ENCODE results near the gene CCL11.

Gene CCL11

DNA sequence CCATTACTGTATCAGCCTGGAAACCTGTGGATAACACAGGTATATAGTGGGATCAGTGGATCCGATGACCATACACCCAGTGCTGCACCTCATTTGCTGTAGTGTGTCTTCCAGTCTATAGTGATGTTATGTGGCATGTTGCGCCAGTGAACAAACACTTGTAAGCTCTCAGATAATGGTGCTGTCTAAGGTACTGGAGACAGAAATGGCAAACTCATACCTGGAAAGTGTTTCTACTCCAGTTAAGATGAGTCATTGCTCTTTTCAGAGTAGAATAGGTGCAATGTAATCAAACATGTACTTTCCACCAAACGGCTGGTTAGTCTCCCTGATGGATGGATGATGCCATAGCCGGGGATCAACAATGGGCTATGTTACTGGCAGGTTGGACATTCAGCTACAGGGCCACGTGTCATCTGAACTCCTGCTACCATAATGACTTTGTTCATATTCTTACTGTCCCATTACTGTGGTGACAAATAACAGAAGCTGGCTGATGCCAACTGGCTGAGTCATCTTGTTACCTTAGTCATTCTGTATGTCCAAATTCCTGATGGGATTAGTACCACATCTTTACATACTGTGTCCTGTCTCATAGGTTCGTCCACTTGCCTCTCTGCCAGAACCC lies 6.3 kb downstream of the CCL11 start:
- H3K9me3 ChIP-seq (ENCODE audit: control insufficient read depth, low read length), result no peaks in the 10 kb centered on the region
- H3K9ac ChIP-seq (ENCODE audit: low read length), result no peak overlapping the region
- peaks cover 17% of the 10 kb centered on the region for H3K4me1 ChIP-seq (ENCODE audit: control insufficient read depth, insufficient read depth, low read length)
- H3K36me3 ChIP-seq (ENCODE audit: control insufficient read depth, insufficient read depth, low read length, severe bottlenecking), result no peaks in the 10 kb centered on the region
- no peaks in the 10 kb centered on the region for H3K27me3 ChIP-seq (replicated peaks; ENCODE audit: control insufficient read depth, insufficient read depth, low read length)
- no peak overlapping the region for H3K4me3 ChIP-seq (ENCODE audit: low read length)
- no peak for DNase-seq (ENCODE audit: low read depth)

DNA sequence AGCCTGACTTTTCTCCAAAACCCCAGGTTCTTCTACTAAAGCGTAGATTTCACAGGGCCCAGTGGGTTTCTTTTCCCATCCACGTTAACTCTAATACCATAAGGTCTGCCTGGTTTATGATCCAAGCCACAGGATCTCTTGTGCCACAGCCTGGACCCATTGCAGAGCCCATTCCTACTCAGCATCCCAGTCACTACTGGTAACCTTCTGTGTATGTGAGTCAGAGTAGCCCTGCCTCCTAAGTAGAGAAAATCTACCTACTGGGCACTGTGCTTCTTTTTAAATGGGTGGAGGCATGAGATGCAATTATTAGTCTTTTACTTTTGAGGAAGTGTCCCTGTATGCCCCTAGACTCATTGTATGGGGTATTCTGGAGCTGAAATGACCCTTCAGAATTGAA lies 13.5 kb downstream of the CCL11 start:
- no peaks in the 10 kb centered on the region for H3K27me3 ChIP-seq (replicated peaks; ENCODE audit: control insufficient read depth, insufficient read depth, low read length)
- H3K36me3 ChIP-seq (ENCODE audit: control insufficient read depth, insufficient read depth, low read length, severe bottlenecking), result no peaks in the 10 kb centered on the region
- H3K9me3 ChIP-seq (ENCODE audit: control insufficient read depth, low read length), result no peaks in the 10 kb centered on the region
- no peak for DNase-seq (ENCODE audit: low read depth)
- H3K9ac ChIP-seq (ENCODE audit: low read length), result no peak overlapping the region
- no peak overlapping the region for H3K4me3 ChIP-seq (ENCODE audit: low read length)
- H3K4me1 ChIP-seq (ENCODE audit: control insufficient read depth, insufficient read depth, low read length), result peaks cover 36% of the 10 kb centered on the region

DNA sequence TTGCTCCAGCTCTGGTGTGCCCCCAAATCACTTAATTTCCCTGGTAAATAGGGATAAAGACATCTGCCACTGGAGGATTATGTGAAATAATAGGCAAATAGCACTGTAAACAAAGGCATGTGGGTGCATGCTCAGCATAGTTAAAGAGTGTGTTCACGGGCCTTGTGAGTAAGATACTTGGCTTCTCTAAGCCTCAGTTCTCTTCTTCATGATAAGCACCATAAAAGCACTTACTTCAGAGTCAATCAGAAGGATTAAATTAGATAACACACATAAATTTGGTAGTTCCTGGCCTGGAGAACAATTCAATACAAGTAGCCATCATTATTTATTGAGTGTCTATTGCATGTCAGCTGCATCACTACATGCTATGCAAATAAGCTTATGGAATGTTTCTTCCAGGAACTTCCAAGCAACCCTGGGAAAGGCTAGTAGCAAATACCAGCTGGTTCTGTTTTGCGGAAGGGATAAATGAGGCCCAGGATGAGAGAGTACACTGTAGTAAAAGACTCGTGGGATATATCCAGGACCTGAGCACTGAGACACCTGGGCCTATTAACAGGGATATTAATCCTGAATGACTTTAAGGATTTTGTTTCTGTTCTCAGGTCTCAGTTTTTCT lies 14.5 kb downstream of the CCL11 start:
- Histone ChIP-seq H3K36me3 (ENCODE audit: control insufficient read depth, insufficient read depth, low read length, severe bottlenecking) (no peaks in the 10 kb centered on the region), H3K4me3 (ENCODE audit: low read length) (no peak overlapping the region), H3K9me3 (ENCODE audit: control insufficient read depth, low read length) (no peaks in the 10 kb centered on the region), H3K9ac (ENCODE audit: low read length) (peak overlapping the region; percentile 48), H3K4me1 (ENCODE audit: control insufficient read depth, insufficient read depth, low read length) (peaks cover 36% of the 10 kb centered on the region), H3K27me3 (replicated peaks; ENCODE audit: control insufficient read depth, insufficient read depth, low read length) (no peaks in the 10 kb centered on the region)
- peak; percentile 65 for DNase-seq (ENCODE audit: low read depth)

DNA sequence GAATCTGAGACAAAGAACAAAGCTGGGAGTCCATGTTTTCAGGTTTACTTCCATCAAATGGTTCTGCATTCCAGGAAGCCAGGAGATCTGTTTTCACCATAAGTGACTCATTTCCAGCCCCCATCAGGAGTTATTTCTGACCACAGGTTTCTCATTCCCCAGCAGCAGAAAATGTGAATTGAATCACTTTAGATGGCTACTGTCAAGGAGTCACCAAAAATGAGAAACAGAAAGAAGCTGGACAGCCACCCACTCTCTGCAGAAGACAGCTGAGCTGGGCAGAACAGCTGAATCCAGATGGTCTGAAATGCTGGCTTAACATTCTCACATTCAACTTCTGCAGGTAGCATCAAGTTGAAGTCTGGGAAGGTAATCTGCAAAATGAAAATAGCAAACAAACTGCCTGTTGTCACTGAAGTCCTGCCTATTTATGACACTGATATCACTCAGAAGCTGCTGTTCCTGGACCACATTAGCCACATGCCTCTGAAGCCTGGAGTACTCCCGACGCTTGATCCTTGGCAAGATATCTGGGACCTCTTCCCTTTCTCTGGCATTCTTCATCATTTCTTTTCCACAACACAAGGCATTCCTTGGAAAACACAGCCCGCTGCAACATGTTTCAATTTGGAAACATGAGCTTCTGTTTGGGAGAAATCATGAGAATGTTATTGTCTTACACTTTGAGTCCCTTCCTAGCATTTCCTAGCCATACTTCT lies 15.3 kb downstream of the CCL11 start:
- Histone ChIP-seq H3K27me3 (replicated peaks; ENCODE audit: control insufficient read depth, insufficient read depth, low read length) (no peaks in the 10 kb centered on the region), H3K36me3 (ENCODE audit: control insufficient read depth, insufficient read depth, low read length, severe bottlenecking) (no peaks in the 10 kb centered on the region), H3K9ac (ENCODE audit: low read length) (no peak overlapping the region), H3K4me1 (ENCODE audit: control insufficient read depth, insufficient read depth, low read length) (peaks cover 38% of the 10 kb centered on the region), H3K9me3 (ENCODE audit: control insufficient read depth, low read length) (no peaks in the 10 kb centered on the region), H3K4me3 (ENCODE audit: low read length) (no peak overlapping the region)
- peak; percentile 42 for DNase-seq (ENCODE audit: low read depth)

GRCh38 chr17:34301986-34302385 lies 16.4 kb downstream of the CCL11 start:
- no peaks in the 10 kb centered on the region for H3K36me3 ChIP-seq (ENCODE audit: control insufficient read depth, insufficient read depth, low read length, severe bottlenecking)
- H3K9ac ChIP-seq (ENCODE audit: low read length), result no peak overlapping the region
- H3K9me3 ChIP-seq (ENCODE audit: control insufficient read depth, low read length), result no peaks in the 10 kb centered on the region
- no peak overlapping the region for H3K4me3 ChIP-seq (ENCODE audit: low read length)
- H3K27me3 ChIP-seq (replicated peaks; ENCODE audit: control insufficient read depth, insufficient read depth, low read length), result no peaks in the 10 kb centered on the region
- peaks cover 50% of the 10 kb centered on the region for H3K4me1 ChIP-seq (ENCODE audit: control insufficient read depth, insufficient read depth, low read length)
- peak; percentile 51 for DNase-seq (ENCODE audit: low read depth)

DNA sequence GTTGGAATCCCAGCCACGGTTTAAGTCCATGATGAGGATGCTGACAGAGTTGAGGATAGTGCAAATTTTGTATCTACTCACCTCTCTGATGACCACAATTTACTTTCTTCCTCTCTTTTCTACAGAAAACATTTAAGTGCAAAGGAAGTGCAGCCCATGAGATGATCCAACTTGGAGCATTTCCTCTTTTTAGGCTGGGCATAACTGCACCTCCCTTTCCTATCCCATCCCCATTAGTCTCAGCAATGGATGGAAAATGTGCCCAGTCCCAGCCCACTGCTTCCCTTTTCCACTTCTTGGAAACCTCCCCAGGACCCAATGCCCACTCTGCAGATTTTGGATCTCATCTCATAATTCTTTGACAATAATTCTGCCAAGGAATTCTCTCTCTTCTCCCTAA lies 17.1 kb downstream of the CCL11 start:
- DNase-seq (ENCODE audit: low read depth), result no peak
- Histone ChIP-seq H3K36me3 (ENCODE audit: control insufficient read depth, insufficient read depth, low read length, severe bottlenecking) (no peaks in the 10 kb centered on the region), H3K9me3 (ENCODE audit: control insufficient read depth, low read length) (no peaks in the 10 kb centered on the region), H3K4me1 (ENCODE audit: control insufficient read depth, insufficient read depth, low read length) (peaks cover 56% of the 10 kb centered on the region), H3K27me3 (replicated peaks; ENCODE audit: control insufficient read depth, insufficient read depth, low read length) (no peaks in the 10 kb centered on the region), H3K9ac (ENCODE audit: low read length) (no peak overlapping the region), H3K4me3 (ENCODE audit: low read length) (no peak overlapping the region)

DNA sequence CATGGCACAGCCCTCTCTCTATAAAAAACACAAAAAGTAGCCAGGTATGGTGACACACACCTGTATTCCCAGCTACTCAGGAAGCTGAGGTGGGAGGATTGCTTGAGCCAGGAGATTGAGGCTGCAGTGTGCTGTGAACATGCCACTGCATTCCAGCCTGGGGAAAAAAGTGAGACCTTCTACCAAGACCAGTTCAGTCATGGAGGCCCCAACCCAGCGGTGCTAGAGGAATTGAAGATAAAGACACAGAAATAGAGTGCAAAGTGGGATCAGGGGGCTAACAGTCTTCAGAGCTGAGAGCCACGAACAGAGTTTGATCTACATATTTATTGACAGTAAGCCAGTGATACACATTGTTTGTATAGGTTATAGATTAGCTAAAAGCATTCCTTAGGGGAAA lies 18.1 kb downstream of the CCL11 start:
- peaks cover 63% of the 10 kb centered on the region for H3K4me1 ChIP-seq (ENCODE audit: control insufficient read depth, insufficient read depth, low read length)
- H3K27me3 ChIP-seq (replicated peaks; ENCODE audit: control insufficient read depth, insufficient read depth, low read length), result no peaks in the 10 kb centered on the region
- no peak overlapping the region for H3K4me3 ChIP-seq (ENCODE audit: low read length)
- no peak for DNase-seq (ENCODE audit: low read depth)
- H3K9me3 ChIP-seq (ENCODE audit: control insufficient read depth, low read length), result no peaks in the 10 kb centered on the region
- H3K36me3 ChIP-seq (ENCODE audit: control insufficient read depth, insufficient read depth, low read length, severe bottlenecking), result no peaks in the 10 kb centered on the region
- H3K9ac ChIP-seq (ENCODE audit: low read length), result no peak overlapping the region

GRCh38 chr17:34305061-34305460 lies 19.5 kb downstream of the CCL11 start:
- H3K4me3 ChIP-seq (ENCODE audit: low read length), result no peak overlapping the region
- peaks cover 52% of the 10 kb centered on the region for H3K4me1 ChIP-seq (ENCODE audit: control insufficient read depth, insufficient read depth, low read length)
- DNase-seq (ENCODE audit: low read depth), result no peak
- H3K36me3 ChIP-seq (ENCODE audit: control insufficient read depth, insufficient read depth, low read length, severe bottlenecking), result no peaks in the 10 kb centered on the region
- H3K9ac ChIP-seq (ENCODE audit: low read length), result no peak overlapping the region
- no peaks in the 10 kb centered on the region for H3K27me3 ChIP-seq (replicated peaks; ENCODE audit: control insufficient read depth, insufficient read depth, low read length)
- H3K9me3 ChIP-seq (ENCODE audit: control insufficient read depth, low read length), result no peaks in the 10 kb centered on the region

GRCh38 chr17:34305606-34306005 lies 20.1 kb downstream of the CCL11 start:
- H3K36me3 ChIP-seq (ENCODE audit: control insufficient read depth, insufficient read depth, low read length, severe bottlenecking), result no peaks in the 10 kb centered on the region
- no peak overlapping the region for H3K4me3 ChIP-seq (ENCODE audit: low read length)
- no peak for DNase-seq (ENCODE audit: low read depth)
- H3K9ac ChIP-seq (ENCODE audit: low read length), result no peak overlapping the region
- H3K9me3 ChIP-seq (ENCODE audit: control insufficient read depth, low read length), result no peaks in the 10 kb centered on the region
- H3K4me1 ChIP-seq (ENCODE audit: control insufficient read depth, insufficient read depth, low read length), result peaks cover 46% of the 10 kb centered on the region
- H3K27me3 ChIP-seq (replicated peaks; ENCODE audit: control insufficient read depth, insufficient read depth, low read length), result no peaks in the 10 kb centered on the region

DNA sequence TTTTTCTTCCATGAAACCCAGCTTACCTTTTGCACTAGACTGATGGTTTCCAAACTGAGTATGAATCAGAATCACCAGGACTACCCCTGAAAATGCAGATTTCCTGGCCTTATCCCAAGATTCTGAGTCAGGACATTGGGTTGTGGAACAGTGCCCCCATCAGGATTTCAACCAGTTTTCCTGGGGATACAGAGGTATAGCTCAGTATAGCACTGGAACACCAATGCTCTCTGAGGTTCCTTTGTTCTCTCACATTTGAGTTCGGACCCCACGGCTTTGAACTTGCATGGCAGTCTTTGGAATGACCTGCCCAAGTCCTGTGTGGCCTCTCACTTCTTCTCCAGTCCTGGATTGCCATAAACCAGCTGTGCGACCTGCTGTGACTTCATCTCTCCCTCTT lies 20.9 kb downstream of the CCL11 start:
- Histone ChIP-seq H3K4me3 (ENCODE audit: low read length) (peak overlapping the region; percentile 35), H3K9ac (ENCODE audit: low read length) (peak overlapping the region; percentile 57), H3K9me3 (ENCODE audit: control insufficient read depth, low read length) (no peaks in the 10 kb centered on the region), H3K4me1 (ENCODE audit: control insufficient read depth, insufficient read depth, low read length) (peaks cover 39% of the 10 kb centered on the region), H3K27me3 (replicated peaks; ENCODE audit: control insufficient read depth, insufficient read depth, low read length) (no peaks in the 10 kb centered on the region), H3K36me3 (ENCODE audit: control insufficient read depth, insufficient read depth, low read length, severe bottlenecking) (no peaks in the 10 kb centered on the region)
- peak; percentile 77 for DNase-seq (ENCODE audit: low read depth)

- Histone ChIP-seq H3K4me3 (ENCODE audit: low read length) (peak overlapping the region; percentile 35), H3K4me1 (ENCODE audit: control insufficient read depth, insufficient read depth, low read length) (peaks cover 40% of the 10 kb centered on the region), H3K9me3 (ENCODE audit: control insufficient read depth, low read length) (no peaks in the 10 kb centered on the region), H3K36me3 (ENCODE audit: control insufficient read depth, insufficient read depth, low read length, severe bottlenecking) (no peaks in the 10 kb centered on the region), H3K9ac (ENCODE audit: low read length) (peak overlapping the region; percentile 57), H3K27me3 (replicated peaks; ENCODE audit: control insufficient read depth, insufficient read depth, low read length) (no peaks in the 10 kb centered on the region)
- DNase-seq (ENCODE audit: low read depth), result peak; percentile 88
Observed at GRCh38 chr17:34307110-34307509, 21.6 kb downstream of the CCL11 start.

Measured in adipocyte (in vitro differentiated cells).